WTC11 (cell line): Measurements from ENCODE around the gene UBE2V1. TPM values are rescaled to one million over a fixed set of nuclear protein-coding genes. Genes with fewer than 3 reads are reported as not detected.
A peak's percentile ranks its signal among the peaks of the same experiment; 100 is the strongest.

Experiments used
- ATAC-seq: fragments of 200-7000 bp; cut with Tn5 transposase; 2 replicates; pipeline ENCODE4 v1.10.0; 2021; ENCODE audit warnings: mild to moderate bottlenecking, moderate library complexity
- CTCF ChIA-PET: fragments of 300-600 bp; sonication (Branson Sonifier 250); formaldehyde crosslinking; loops from one replicate; lab custom pipeline; 2021; ENCODE audit warnings: antibody characterized with exemption; lab: Charles Lee
- POLR2A ChIA-PET: fragments of 350-600 bp; sonication (Branson Sonifier 250); formaldehyde crosslinking; loops from one replicate; lab custom pipeline; 2021; ENCODE audit warnings: antibody characterized with exemption; lab: Charles Lee
- DNase-seq: peaks from one replicate; pipeline ENCODE4 v3.0.0; 2021; ENCODE audit warnings: low spot score
- H3K27ac Mint-ChIP-seq: 2 replicates; pipeline ENCODE4 v1.8.0; 2021; ENCODE audit warnings: mixed read lengths
- H3K27me3 Mint-ChIP-seq: 2 replicates; pipeline ENCODE4 v1.8.0; 2021; ENCODE audit warnings: low read depth, mild to moderate bottlenecking, moderate library complexity, mixed read lengths
- H3K36me3 Mint-ChIP-seq: 2 replicates; pipeline ENCODE4 v1.8.0; 2021; ENCODE audit warnings: mixed read lengths
- H3K4me1 Mint-ChIP-seq: 2 replicates; pipeline ENCODE4 v1.8.0; 2022; ENCODE audit warnings: mixed read lengths
- H3K4me3 Mint-ChIP-seq: 2 replicates; pipeline ENCODE4 v1.8.0; 2021; ENCODE audit warnings: mild to moderate bottlenecking, moderate library complexity, mixed read lengths
- H3K9me3 Mint-ChIP-seq: 2 replicates; pipeline ENCODE4 v1.8.0; 2021; ENCODE audit warnings: mixed read lengths
- ATF1 ChIP-seq: sonication (generic); formaldehyde crosslinking; IDR thresholded peaks from 2 replicates; pipeline ENCODE4 v1.8.1; 2023; ENCODE audit warnings: mild to moderate bottlenecking, moderate library complexity, missing genetic modification reagents
- CBFB ChIP-seq: sonication (generic); formaldehyde crosslinking; IDR thresholded peaks from 2 replicates; pipeline ENCODE4 v1.8.1; 2022; ENCODE audit warnings: mild to moderate bottlenecking, low read depth, missing genetic modification reagents
- FOXK1 ChIP-seq: sonication (generic); formaldehyde crosslinking; IDR thresholded peaks from 2 replicates; pipeline ENCODE4 v1.8.0; 2022; ENCODE audit warnings: mild to moderate bottlenecking, moderate library complexity, missing genetic modification reagents
- GABPB1 ChIP-seq: sonication (generic); formaldehyde crosslinking; IDR thresholded peaks from 2 replicates; pipeline ENCODE4 v1.8.1; 2023; ENCODE audit warnings: mild to moderate bottlenecking, missing genetic modification reagents
- GRHL2 ChIP-seq: fragments of 250-450 bp; sonication (Bioruptor Pico); IDR thresholded peaks from 2 replicates; pipeline ENCODE4 v1.8.0; 2022; ENCODE audit warnings: mild to moderate bottlenecking, moderate library complexity; ENCODE audit not compliant: insufficient replicate concordance, severe bottlenecking
- JUN ChIP-seq: sonication (generic); formaldehyde crosslinking; IDR thresholded peaks from 2 replicates; pipeline ENCODE4 v1.8.0; 2023; ENCODE audit warnings: mild to moderate bottlenecking, missing genetic modification reagents
- NFE2L1 ChIP-seq: sonication (generic); formaldehyde crosslinking; IDR thresholded peaks from 2 replicates; pipeline ENCODE4 v1.8.1; 2023; ENCODE audit warnings: missing genetic modification reagents
- SP1 ChIP-seq: sonication (generic); formaldehyde crosslinking; conservative IDR thresholded peaks from 2 replicates; pipeline ENCODE4 v1.8.1; 2022; ENCODE audit warnings: missing genetic modification reagents
- TCF7 ChIP-seq: sonication (generic); formaldehyde crosslinking; IDR thresholded peaks from 2 replicates; pipeline ENCODE4 v1.8.0; 2022; ENCODE audit warnings: mild to moderate bottlenecking, low read depth, missing genetic modification reagents, moderate library complexity
- TEAD1 ChIP-seq: sonication (generic); formaldehyde crosslinking; IDR thresholded peaks from 2 replicates; pipeline ENCODE4 v1.8.0; 2022; ENCODE audit warnings: mild to moderate bottlenecking, missing genetic modification reagents
- ZNF219 ChIP-seq: sonication (generic); formaldehyde crosslinking; IDR thresholded peaks from 2 replicates; pipeline ENCODE4 v1.8.0; 2023; ENCODE audit warnings: missing genetic modification reagents, mild to moderate bottlenecking, borderline replicate concordance
- ZNF396 ChIP-seq: fragments of 250-450 bp; sonication (Bioruptor Pico); IDR thresholded peaks from 2 replicates; pipeline ENCODE4 v1.8.0; 2021; ENCODE audit warnings: mild to moderate bottlenecking, moderate library complexity, borderline replicate concordance
- ZNF423 ChIP-seq: fragments of 250-450 bp; sonication (Bioruptor Pico); IDR thresholded peaks from 2 replicates; pipeline ENCODE4 v2.1.2; 2022; ENCODE audit warnings: mild to moderate bottlenecking, moderate library complexity
- total RNA-seq: library from RNA; stranded (reverse); gene quantifications from 3 replicates; pipeline ENCODE4 v1.2.3, GENCODE V29; 2021
- TF ChIP-seq, protein P1 (sequence below): sonication (generic); formaldehyde crosslinking; IDR thresholded peaks from 2 replicates; pipeline ENCODE4 v1.8.0; 2022; ENCODE audit warnings: missing genetic modification reagents
- TF ChIP-seq, protein P2 (sequence below): fragments of 250-450 bp; sonication (Bioruptor Pico); IDR thresholded peaks from 2 replicates; pipeline ENCODE4 v1.8.0; 2021; ENCODE audit warnings: mild to moderate bottlenecking
- TF ChIP-seq, protein P3 (sequence below): fragments of 250-450 bp; sonication (Bioruptor Pico); IDR thresholded peaks from 2 replicates; pipeline ENCODE4 v1.9.0; 2021; ENCODE audit warnings: mild to moderate bottlenecking

The UBE2V1 gene
- total RNA-seq, 1 experiment from 2014 or later = 144 TPM

DNA sequence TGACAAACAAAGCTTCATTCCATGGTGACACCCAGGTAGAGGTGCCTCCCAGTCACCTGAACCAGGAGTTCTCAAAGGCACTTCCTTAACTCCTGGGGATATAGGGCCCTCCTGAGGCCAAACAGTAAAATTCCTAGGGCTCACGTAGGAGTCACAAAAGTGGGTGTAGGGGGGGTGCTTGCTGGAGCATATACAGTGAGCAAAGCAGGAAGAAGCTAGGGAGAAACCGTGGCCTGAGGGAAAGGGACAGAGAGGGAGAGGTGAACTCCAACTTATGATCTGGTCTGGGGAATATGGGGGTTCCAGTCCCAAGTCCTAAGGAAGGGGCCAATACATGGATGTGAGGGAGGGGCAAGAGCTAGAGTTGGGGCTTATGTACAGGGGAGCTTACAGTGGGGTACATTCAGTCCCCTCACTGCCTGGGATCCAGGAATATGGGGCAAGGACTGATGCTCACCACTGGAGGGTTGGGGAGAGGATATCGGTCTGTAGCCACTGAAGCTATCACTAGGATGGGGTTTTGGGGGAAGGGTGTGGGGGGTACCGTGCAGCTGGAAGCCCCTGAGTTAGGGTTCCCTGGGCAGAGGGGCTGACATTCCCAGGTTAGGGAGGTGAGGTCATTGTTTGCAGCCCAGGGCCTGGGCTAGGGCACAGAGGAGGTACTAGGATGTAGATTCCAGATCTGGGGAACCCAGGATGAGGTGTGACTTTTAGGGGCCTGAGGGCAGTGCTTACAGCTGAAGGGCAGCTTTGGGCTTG lies 39.6 kb upstream of the UBE2V1 start:
- ATAC-seq = peak; percentile 8; the same call in 1 of the 2 replicates
- H3K36me3 Mint-ChIP-seq = peaks cover 9% of the 10 kb centered on the region
- POLR2A ChIA-PET = interaction anchor here (0.5 to 2.9 kb wide), 12 partner anchors 9 to 176 kb away, joined by 3 to 15 read pairs (median 4); no protein-coding TSS in a partner anchor
- H3K4me1 Mint-ChIP-seq = peaks cover 46% of the 10 kb centered on the region
- CTCF ChIA-PET = interaction anchor here (0.5 to 3.8 kb wide), 20 partner anchors 8 to 762 kb away, joined by 3 to 89 read pairs (median 9); no protein-coding TSS in a partner anchor
- peak overlapping the region; percentile 83 for H3K4me3 Mint-ChIP-seq
- H3K9me3 Mint-ChIP-seq = no peaks in the 10 kb centered on the region
- TF ChIP-seq CBFB (no peak), GABPB1 (CRISPR knock-in tag) (peak; percentile 35; the same call in 1 of the 2 replicates)
- TF ChIP-seq, all 79 proteins: peak for 1
- peak overlapping the region; percentile 89 for H3K27ac Mint-ChIP-seq
- no peak for DNase-seq
- peaks cover 15% of the 10 kb centered on the region for H3K27me3 Mint-ChIP-seq

DNA sequence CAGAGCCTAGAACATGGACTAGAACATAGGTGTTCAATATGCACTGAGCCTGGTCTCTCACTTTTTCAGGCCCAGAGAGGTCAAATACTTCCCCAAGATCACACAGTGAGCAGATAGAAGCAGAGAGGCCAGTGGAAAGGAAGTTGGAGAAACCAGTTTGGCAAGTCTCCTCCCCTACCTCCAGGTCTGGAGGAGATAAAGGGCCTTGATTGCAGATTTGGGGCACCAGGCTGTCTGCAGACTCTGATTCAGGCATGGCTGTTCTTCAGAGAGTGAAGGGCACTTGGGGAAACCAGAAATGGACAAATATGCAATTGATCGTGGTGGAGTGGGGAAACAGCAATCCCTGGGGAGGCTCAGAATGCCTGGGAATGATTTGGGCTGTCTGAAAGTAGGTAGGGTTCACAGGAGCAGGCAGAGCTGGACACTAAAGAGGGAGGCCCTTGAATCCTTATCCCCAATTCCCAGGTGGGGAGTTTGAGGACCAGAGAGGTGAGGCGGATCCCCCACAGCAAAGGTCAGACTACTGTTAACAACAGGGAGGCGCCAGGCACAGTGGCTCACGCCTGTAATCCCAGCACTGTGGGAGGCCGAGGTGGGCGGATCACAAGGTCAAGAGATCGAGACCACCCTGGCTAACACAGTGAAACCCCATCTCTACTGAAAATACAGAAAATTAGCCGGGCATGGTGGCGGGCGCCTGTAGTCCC lies 38.2 kb upstream of the UBE2V1 start:
- H3K36me3 Mint-ChIP-seq = peaks cover 11% of the 10 kb centered on the region
- peak overlapping the region; percentile 88 for H3K27ac Mint-ChIP-seq
- TF ChIP-seq, protein P1, sequence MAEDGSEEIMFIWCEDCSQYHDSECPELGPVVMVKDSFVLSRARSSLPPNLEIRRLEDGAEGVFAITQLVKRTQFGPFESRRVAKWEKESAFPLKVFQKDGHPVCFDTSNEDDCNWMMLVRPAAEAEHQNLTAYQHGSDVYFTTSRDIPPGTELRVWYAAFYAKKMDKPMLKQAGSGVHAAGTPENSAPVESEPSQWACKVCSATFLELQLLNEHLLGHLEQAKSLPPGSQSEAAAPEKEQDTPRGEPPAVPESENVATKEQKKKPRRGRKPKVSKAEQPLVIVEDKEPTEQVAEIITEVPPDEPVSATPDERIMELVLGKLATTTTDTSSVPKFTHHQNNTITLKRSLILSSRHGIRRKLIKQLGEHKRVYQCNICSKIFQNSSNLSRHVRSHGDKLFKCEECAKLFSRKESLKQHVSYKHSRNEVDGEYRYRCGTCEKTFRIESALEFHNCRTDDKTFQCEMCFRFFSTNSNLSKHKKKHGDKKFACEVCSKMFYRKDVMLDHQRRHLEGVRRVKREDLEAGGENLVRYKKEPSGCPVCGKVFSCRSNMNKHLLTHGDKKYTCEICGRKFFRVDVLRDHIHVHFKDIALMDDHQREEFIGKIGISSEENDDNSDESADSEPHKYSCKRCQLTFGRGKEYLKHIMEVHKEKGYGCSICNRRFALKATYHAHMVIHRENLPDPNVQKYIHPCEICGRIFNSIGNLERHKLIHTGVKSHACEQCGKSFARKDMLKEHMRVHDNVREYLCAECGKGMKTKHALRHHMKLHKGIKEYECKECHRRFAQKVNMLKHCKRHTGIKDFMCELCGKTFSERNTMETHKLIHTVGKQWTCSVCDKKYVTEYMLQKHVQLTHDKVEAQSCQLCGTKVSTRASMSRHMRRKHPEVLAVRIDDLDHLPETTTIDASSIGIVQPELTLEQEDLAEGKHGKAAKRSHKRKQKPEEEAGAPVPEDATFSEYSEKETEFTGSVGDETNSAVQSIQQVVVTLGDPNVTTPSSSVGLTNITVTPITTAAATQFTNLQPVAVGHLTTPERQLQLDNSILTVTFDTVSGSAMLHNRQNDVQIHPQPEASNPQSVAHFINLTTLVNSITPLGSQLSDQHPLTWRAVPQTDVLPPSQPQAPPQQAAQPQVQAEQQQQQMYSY (CRISPR knock-in tag) = peak; percentile 38; the same call in 1 of the 2 replicates
- TF ChIP-seq SP1 (CRISPR knock-in tag) = no peak
- 0 out of 2 replicates have a peak, but pooled peaks have one; percentile 11 for TF ChIP-seq ZNF423 (CRISPR knock-in tag)
- no peak for TF ChIP-seq GRHL2 (CRISPR knock-in tag)
- TF ChIP-seq, all 79 proteins: peak for 2
- Mint-ChIP-seq H3K27me3 (peaks cover 15% of the 10 kb centered on the region), H3K4me3 (peak overlapping the region; percentile 83), H3K4me1 (peaks cover 60% of the 10 kb centered on the region), H3K9me3 (no peaks in the 10 kb centered on the region)
- ChIA-PET CTCF (interaction anchor here (1.4 to 3.8 kb wide), 4 partner anchors 8 to 29 kb away, joined by 5 to 89 read pairs (median 27); no protein-coding TSS in a partner anchor), POLR2A (no interaction called here)
- ATAC-seq (no peak), DNase-seq (no peak)

DNA sequence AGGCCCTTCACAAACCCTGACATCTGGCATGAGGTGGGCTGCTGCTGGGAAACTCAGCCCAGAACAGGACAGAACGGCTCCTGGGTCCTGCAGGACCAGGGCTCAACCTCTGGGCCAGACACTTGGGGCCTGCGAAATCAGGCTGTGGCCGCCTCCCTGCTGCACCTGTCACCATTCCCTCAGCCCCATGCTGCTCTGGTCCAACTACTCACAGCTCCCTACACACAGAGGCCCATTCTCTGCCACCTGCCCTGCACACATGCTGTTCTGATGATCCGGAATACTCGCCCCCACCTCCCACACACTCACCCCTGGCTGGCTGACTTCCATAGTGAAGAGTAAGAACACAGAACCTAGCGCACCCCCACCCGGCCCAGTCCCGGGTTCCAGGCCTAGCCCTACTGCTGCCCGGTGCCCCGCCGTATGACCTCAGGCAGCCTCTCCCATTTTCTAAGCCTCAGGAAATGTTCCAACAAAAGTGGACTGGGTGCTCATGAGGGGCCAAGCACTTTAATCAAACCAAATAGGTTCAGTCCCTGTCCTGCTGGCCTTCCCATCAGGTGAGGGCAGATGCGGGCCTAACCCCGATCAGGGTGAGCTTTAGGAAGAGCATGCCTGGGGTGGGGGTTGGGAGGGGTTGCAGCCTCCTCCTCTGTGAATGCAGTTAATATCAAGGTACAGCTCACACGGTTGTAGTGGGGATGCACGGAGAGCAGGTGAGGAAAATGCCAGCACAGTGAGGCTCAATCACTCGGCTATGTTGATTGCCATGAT lies 36.7 kb upstream of the UBE2V1 start:
- CTCF ChIA-PET = interaction anchor here (0.6 to 1.2 kb wide), 3 partner anchors 23 to 29 kb away, joined by 3 to 5 read pairs (median 5); no protein-coding TSS in a partner anchor
- ATAC-seq (no peak), DNase-seq (no peak)
- Mint-ChIP-seq H3K9me3 (no peaks in the 10 kb centered on the region), H3K27ac (no peak overlapping the region; the same call in 1 of the 2 replicates), H3K36me3 (peaks cover 12% of the 10 kb centered on the region), H3K4me1 (peaks cover 66% of the 10 kb centered on the region), H3K4me3 (no peak overlapping the region), H3K27me3 (peaks cover 8% of the 10 kb centered on the region)
- POLR2A ChIA-PET = no interaction called here
- TF ChIP-seq, protein P1 (CRISPR knock-in tag) = no peak
- TF ChIP-seq JUN (CRISPR knock-in tag) (no peak), NFE2L1 (CRISPR knock-in tag) (no peak), ZNF396 (CRISPR knock-in tag) (no peak), ATF1 (CRISPR knock-in tag) (no peak), FOXK1 (no peak), ZNF219 (CRISPR knock-in tag) (no peak), TEAD1 (CRISPR knock-in tag) (no peak), TCF7 (CRISPR knock-in tag) (no peak)
- TF ChIP-seq, protein P2, sequence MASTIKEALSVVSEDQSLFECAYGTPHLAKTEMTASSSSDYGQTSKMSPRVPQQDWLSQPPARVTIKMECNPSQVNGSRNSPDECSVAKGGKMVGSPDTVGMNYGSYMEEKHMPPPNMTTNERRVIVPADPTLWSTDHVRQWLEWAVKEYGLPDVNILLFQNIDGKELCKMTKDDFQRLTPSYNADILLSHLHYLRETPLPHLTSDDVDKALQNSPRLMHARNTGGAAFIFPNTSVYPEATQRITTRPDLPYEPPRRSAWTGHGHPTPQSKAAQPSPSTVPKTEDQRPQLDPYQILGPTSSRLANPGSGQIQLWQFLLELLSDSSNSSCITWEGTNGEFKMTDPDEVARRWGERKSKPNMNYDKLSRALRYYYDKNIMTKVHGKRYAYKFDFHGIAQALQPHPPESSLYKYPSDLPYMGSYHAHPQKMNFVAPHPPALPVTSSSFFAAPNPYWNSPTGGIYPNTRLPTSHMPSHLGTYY (CRISPR knock-in tag) = no peak
- TF ChIP-seq, protein P3, sequence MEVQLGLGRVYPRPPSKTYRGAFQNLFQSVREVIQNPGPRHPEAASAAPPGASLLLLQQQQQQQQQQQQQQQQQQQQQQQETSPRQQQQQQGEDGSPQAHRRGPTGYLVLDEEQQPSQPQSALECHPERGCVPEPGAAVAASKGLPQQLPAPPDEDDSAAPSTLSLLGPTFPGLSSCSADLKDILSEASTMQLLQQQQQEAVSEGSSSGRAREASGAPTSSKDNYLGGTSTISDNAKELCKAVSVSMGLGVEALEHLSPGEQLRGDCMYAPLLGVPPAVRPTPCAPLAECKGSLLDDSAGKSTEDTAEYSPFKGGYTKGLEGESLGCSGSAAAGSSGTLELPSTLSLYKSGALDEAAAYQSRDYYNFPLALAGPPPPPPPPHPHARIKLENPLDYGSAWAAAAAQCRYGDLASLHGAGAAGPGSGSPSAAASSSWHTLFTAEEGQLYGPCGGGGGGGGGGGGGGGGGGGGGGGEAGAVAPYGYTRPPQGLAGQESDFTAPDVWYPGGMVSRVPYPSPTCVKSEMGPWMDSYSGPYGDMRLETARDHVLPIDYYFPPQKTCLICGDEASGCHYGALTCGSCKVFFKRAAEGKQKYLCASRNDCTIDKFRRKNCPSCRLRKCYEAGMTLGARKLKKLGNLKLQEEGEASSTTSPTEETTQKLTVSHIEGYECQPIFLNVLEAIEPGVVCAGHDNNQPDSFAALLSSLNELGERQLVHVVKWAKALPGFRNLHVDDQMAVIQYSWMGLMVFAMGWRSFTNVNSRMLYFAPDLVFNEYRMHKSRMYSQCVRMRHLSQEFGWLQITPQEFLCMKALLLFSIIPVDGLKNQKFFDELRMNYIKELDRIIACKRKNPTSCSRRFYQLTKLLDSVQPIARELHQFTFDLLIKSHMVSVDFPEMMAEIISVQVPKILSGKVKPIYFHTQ = no peak
